Pancreas (tissue), 10 donors: Measurements from ENCODE around the gene GAB1. TPM values are rescaled to one million over a fixed set of nuclear protein-coding genes. Genes with fewer than 3 reads are reported as not detected.

ENCODE experiments used
- ATAC-seq, 4 donors: fragments of 200-7000 bp; cut with Tn5 transposase; one replicate each; pipeline versions ENCODE4 v1.8.0 to v1.9.1; 2020; ENCODE audit warnings: mild to moderate bottlenecking in 4 of 4, moderate library complexity in 4 of 4
- DNase-seq, 6 donors: peaks; one replicate each; pipeline ENCODE4 v3.0.0-alpha.2; 2020
- FAIRE-seq: peaks from 2 replicates; lab custom pipeline; 2012; peaks lifted over from hg19 to GRCh38; lab: Jason Lieb, UNC
- H3K27ac ChIP-seq, 4 donors: fragments of 200-600 bp; sonication (generic); 1 replicate in 3 of 4; 2 replicates in 1 of 4; pipeline versions ENCODE4 v1.5.0 to v1.8.0; 2020
- H3K27me3 ChIP-seq, 4 donors: fragments of 200-600 bp; one replicate each; pipeline ENCODE4 v1.8.0; 2021
- H3K36me3 ChIP-seq, 3 donors: fragments of 200-600 bp; sonication (generic) in 1 of 3; one replicate each; pipeline versions ENCODE4 v1.5.0 to v1.8.0; 2020 to 2021
- H3K4me1 ChIP-seq, 3 donors: fragments of 200-600 bp; one replicate each; pipeline ENCODE4 v1.8.0; 2021
- H3K4me3 ChIP-seq, 4 donors: fragments of 200-600 bp; sonication (generic) in 2 of 4; one replicate each; pipeline versions ENCODE4 v1.5.0 to v1.8.0; 2020 to 2021
- H3K9me3 ChIP-seq, 4 donors: fragments of 200-600 bp; one replicate each; pipeline ENCODE4 v1.8.0; 2021
- WGBS, 2 donors: extraction: QIAGEN DNeasy Blood & Tissue Kit; methylation state at CpG; one replicate each; pipeline ENCODE4 v1.1.7; 2013; 5-methylcytosine and 5-hydroxymethylcytosine counted together
- intact Hi-C, 3 donors: fragments of 100-400 bp; cut with DNase I; formaldehyde crosslinking; loops; one replicate each; pipeline versions ENCODE4 v1.11.1 to v1.14.2; 2022
- polyA plus RNA-seq, 2 donors: library from polyadenylated mRNA; stranded (reverse); fragments of 200-250 nt; gene quantifications; one replicate each; pipeline ENCODE4 v1.2.3, GENCODE V29; 2013
- total RNA-seq, 6 donors: library from RNA; stranded (reverse); fragmentation: NEBNext Ultra II Directional in 4 of 6; extraction: Animal tissue kit (Norgen Biotek cat#: 25700) in 4 of 6; gene quantifications; one replicate each; pipeline versions ENCODE4 v1.2.1 to v1.2.4, GENCODE V29; 2021 to 2023
- TF ChIP-seq, protein P1 (sequence below), 4 donors: fragments of 200-600 bp; sonication (generic) in 3 of 4; IDR thresholded peaks; one replicate each; pipeline versions ENCODE4 v1.5.0 to v1.8.0; 2021; ENCODE audit warnings: antibody characterized with exemption in 4 of 4
- donor health status: healthy with polysubstance abuse.
- donor health status: DM: no; HTN: no; CAD: no; lungs with moderate emphysema.
- donor health status: DM: no; HTN: no; CAD: no.
- donor health status: control.
- donor health status: control.
- donor health status: Bipolar disorder and iron deficiency.
- donor health status: DM: yes; HTN: yes; CAD: no.
- donor health status: DM: no; HTN: no; CAD: no.
- donor health status: DM: no; HTN: no; CAD: no.
- donor health status: DM: yes; HTN: yes; CAD: no.

Gene GAB1
- total and polyA plus RNA-seq, 8 donors = 3.0 to 21.2 (median 9.9) TPM

DNA sequence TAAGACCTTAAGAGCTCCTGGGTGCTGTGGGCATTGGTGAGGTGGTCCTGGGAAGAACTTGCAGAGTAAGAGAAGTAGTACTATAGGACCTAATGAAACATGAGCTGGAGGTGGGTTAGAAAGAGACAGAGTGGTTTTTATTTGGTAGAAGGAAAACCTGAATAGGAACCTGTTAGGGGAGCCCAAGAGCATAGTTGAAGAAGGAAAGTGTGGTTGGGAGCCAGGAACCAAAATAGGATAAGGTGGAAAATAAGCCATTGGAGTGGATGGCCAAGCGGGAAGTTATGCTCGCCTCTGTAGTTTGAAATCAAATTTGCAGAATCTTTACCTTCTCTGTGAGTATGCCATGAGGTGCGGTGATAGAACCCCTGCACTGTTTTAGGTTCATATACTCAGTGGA, 26.7 kb downstream of the GAB1 start:
- no peak for FAIRE-seq
- ATAC-seq = no peak
- TF ChIP-seq, protein P1, sequence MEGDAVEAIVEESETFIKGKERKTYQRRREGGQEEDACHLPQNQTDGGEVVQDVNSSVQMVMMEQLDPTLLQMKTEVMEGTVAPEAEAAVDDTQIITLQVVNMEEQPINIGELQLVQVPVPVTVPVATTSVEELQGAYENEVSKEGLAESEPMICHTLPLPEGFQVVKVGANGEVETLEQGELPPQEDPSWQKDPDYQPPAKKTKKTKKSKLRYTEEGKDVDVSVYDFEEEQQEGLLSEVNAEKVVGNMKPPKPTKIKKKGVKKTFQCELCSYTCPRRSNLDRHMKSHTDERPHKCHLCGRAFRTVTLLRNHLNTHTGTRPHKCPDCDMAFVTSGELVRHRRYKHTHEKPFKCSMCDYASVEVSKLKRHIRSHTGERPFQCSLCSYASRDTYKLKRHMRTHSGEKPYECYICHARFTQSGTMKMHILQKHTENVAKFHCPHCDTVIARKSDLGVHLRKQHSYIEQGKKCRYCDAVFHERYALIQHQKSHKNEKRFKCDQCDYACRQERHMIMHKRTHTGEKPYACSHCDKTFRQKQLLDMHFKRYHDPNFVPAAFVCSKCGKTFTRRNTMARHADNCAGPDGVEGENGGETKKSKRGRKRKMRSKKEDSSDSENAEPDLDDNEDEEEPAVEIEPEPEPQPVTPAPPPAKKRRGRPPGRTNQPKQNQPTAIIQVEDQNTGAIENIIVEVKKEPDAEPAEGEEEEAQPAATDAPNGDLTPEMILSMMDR (IDR thresholded peaks at IDR 0.05) = no peak

DNA sequence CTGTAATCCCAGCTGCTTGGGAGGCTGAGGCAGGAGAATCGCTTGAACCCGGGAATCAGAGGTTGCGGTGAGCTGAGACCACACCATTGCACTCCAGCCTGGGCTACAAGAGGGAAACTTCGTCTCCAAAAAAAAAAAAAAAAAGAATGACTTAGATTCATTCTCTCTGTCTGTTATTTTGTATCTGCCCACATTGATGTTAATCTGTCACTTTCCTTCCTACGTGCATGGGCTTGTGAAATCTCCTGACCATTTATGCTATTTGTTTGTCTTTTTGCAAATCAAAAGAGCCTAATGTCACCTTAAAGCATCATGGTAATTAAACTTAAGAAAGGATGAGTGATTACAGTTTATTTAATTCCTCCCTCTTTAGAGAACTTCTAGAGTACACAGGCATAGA, 27.4 kb downstream of the GAB1 start:
- no peaks in the 10 kb centered on the region for H3K27me3 ChIP-seq
- intact Hi-C loops = no loop called here
- H3K4me3 ChIP-seq = no peak overlapping the region
- no peak overlapping the region for H3K27ac ChIP-seq
- no peak for FAIRE-seq
- DNase-seq = no peak
- ATAC-seq = no peak
- no peaks in the 10 kb centered on the region for H3K36me3 ChIP-seq
- peaks cover 4 to 18% (median 13%) of the 10 kb centered on the region in 3 donors for H3K4me1 ChIP-seq
- WGBS, 2 donors = 85 to 88% methylated on average over 5 of the region's 5 CpGs
- H3K9me3 ChIP-seq = no peaks in the 10 kb centered on the region
- TF ChIP-seq, protein P1 (IDR thresholded peaks at IDR 0.05) = no peak

More for the DNA sequence above, 26.7 kb downstream of the GAB1 start:
- H3K27me3 ChIP-seq = no peaks in the 10 kb centered on the region
- no peaks in the 10 kb centered on the region for H3K9me3 ChIP-seq
- H3K27ac ChIP-seq = no peak overlapping the region
- intact Hi-C loops = no loop called here
- peaks cover 8 to 23% (median 20%) of the 10 kb centered on the region in 3 donors for H3K4me1 ChIP-seq
- H3K4me3 ChIP-seq = no peak overlapping the region
- 99 to 100% methylated on average over 3 of the region's 3 CpGs for WGBS, 2 donors
- H3K36me3 ChIP-seq = no peaks in the 10 kb centered on the region
- no peak for DNase-seq

DNA sequence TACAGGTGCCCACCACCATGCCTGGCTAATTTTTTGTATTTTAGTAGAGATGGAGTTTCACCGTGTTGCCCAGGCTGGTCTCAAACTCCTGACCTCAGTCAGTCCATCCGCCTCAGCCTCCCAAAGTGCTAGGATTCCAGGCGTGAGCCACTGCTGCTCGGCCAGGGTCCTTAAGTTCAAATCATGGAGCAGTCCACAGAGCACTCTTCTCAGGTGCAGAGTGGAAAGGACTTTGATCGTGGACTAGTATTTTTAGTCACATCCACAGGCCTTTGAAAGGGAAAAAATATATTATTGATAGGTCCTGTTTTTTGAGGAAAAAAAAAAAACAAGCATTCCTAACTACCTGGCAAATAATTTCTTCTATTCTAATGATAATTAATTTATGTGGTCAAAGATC, 31.2 kb downstream of the GAB1 start:
- FAIRE-seq (no peak), ATAC-seq (no peak), DNase-seq (no peak)
- Histone ChIP-seq H3K4me1 (peaks cover 0 to 5% (median 0%) of the 10 kb centered on the region in 3 donors), H3K36me3 (no peaks in the 10 kb centered on the region), H3K27ac (no peak overlapping the region), H3K9me3 (no peaks in the 10 kb centered on the region), H3K4me3 (no peak overlapping the region), H3K27me3 (no peaks in the 10 kb centered on the region)
- intact Hi-C loops = no loop called here
- TF ChIP-seq, protein P1 (IDR thresholded peaks at IDR 0.05) = no peak
- 96% methylated on average over 5 of the region's 5 CpGs for WGBS, 2 donors

DNA sequence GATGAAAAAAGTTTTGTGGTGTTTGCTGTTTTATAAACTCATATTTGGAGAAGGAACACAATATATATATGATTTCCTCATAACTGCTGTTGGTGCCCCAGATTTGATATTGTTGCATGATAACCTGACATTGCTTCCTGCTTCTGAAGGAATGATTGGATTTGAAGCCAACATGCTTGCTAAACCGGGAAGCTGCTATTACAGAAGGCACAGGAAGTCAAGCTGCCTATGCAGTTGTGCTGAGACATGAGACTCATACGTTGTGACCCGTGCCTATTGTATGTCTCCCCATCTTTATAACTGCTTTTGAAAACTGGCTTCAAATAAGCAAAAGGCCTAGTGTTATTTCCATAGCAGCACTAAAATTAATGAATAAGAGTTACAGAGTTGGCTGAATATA, 32.9 kb downstream of the GAB1 start:
- no peak for FAIRE-seq
- Histone ChIP-seq H3K4me3 (no peak overlapping the region), H3K4me1 (peaks cover 0 to 5% (median 0%) of the 10 kb centered on the region in 3 donors), H3K27ac (no peak overlapping the region), H3K27me3 (no peaks in the 10 kb centered on the region), H3K36me3 (no peaks in the 10 kb centered on the region), H3K9me3 (no peaks in the 10 kb centered on the region)
- intact Hi-C loops = no loop called here
- ATAC-seq = peak in 2 of 4 donors; percentile 47 to 63
- DNase-seq = no peak
- TF ChIP-seq, protein P1 (IDR thresholded peaks at IDR 0.05) = no peak
- WGBS, 2 donors = 66 to 74% methylated on average over 3 of the region's 3 CpGs

DNA sequence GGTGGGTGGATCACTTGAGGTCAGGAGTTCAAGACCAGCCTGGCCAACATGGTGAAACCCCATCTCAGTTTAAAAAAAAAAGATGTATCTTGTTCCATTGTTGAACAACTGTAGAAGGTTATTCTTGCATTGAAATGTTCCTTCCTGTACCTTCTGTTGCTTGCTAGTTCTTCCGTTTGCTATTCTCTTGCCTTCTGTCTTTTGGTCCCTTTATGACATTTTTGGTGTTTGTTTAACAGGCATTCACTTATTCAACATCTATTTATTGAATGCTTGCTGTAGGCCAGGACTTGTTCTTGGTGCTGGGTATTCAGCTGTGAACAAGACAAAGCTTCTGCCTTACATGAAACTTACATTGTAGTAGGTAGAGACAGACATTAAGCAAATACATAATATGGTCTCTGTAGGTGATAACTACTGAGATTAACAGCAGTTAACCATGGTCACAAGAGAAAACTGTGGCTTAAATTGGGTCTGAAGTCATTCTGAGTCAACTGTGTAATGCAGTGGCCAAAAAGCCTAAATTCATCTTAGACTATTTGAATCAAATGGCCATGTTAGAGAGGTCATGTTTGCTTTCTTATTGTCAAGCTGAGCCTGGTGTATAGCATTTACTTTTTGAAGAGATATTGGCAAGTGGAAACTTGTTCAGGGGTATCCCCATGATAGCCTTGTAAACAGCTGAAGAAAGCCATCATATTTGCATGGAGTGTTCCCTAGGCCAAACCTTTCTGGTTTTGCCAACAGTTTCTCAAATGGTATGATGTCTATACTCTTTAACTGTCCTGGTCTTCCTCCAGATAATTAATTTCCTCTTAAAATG, 35.6 kb downstream of the GAB1 start:
- H3K27ac ChIP-seq = no peak overlapping the region
- peaks cover 3 to 20% (median 8%) of the 10 kb centered on the region in 3 donors for H3K4me1 ChIP-seq
- 94 to 100% methylated on average over 1 of the region's 1 CpG for WGBS, 2 donors
- FAIRE-seq = no peak
- no peaks in the 10 kb centered on the region for H3K27me3 ChIP-seq
- H3K36me3 ChIP-seq = no peaks in the 10 kb centered on the region
- TF ChIP-seq, protein P1 (IDR thresholded peaks at IDR 0.05) = no peak
- intact Hi-C loops = no loop called here
- H3K9me3 ChIP-seq = no peaks in the 10 kb centered on the region
- no peak for ATAC-seq
- DNase-seq = no peak
- no peak overlapping the region for H3K4me3 ChIP-seq
